H9 (cell line): ENCODE data around the gene DSTN. TPM values are rescaled to one million over a fixed set of nuclear protein-coding genes. Genes with fewer than 3 reads are reported as not detected.

ENCODE experiments used
- DNase-seq: peaks from one replicate; pipeline ENCODE4 v3.0.0-alpha.2; 2017
- H2AFZ ChIP-seq: one replicate; pipeline ENCODE4 v1.6.1; 2013; ENCODE audit warnings: mild to moderate bottlenecking, low read length, control low read depth, moderate library complexity
- H2AK5ac ChIP-seq: 2 replicates; pipeline ENCODE4 v1.6.1; 2013; ENCODE audit warnings: low read length, control low read depth, mixed read lengths; ENCODE audit not compliant: insufficient read length
- H2BK120ac ChIP-seq: one replicate; pipeline ENCODE4 v1.6.1; 2013; ENCODE audit warnings: low read depth, mild to moderate bottlenecking, low read length, control low read depth, inconsistent platforms; ENCODE audit not compliant: poor library complexity, severe bottlenecking
- H2BK12ac ChIP-seq: 2 replicates; pipeline ENCODE4 v1.6.1; 2013; ENCODE audit warnings: low read length, control low read depth, mixed read lengths, low read depth; ENCODE audit not compliant: insufficient read length
- H2BK15ac ChIP-seq: 2 replicates; pipeline ENCODE4 v1.6.1; 2013; ENCODE audit warnings: low read depth, low read length, control low read depth
- H2BK20ac ChIP-seq: one replicate; pipeline ENCODE4 v1.6.1; 2013; ENCODE audit warnings: low read depth, mild to moderate bottlenecking, low read length, control low read depth, inconsistent platforms; ENCODE audit not compliant: poor library complexity, severe bottlenecking
- H2BK5ac ChIP-seq: 2 replicates; pipeline ENCODE4 v1.6.1; 2013; ENCODE audit warnings: low read length, control low read depth, mixed read lengths; ENCODE audit not compliant: insufficient read length
- H3K14ac ChIP-seq: 2 replicates; pipeline ENCODE4 v1.6.1; 2013; ENCODE audit warnings: low read length, control low read depth; ENCODE audit not compliant: insufficient read depth
- H3K18ac ChIP-seq: 2 replicates; pipeline ENCODE4 v1.6.1; 2013; ENCODE audit warnings: low read depth, mild to moderate bottlenecking, mixed read lengths, low read length, control low read depth; ENCODE audit not compliant: insufficient read length
- H3K23ac ChIP-seq: 2 replicates; pipeline ENCODE4 v1.6.1; 2013; ENCODE audit warnings: low read length, control low read depth, mixed read lengths, low read depth; ENCODE audit not compliant: insufficient read length
- H3K23me2 ChIP-seq: 2 replicates; pipeline ENCODE4 v1.6.1; 2013; ENCODE audit warnings: low read depth, mild to moderate bottlenecking, mixed read lengths, low read length, control low read depth; ENCODE audit not compliant: insufficient read length, poor library complexity, severe bottlenecking
- H3K27ac ChIP-seq: 2 replicates; pipeline ENCODE4 v1.5.1; 2013; ENCODE audit warnings: low read length, control low read depth, mixed read lengths, low read depth; ENCODE audit not compliant: insufficient read length
- H3K27me3 ChIP-seq: 2 replicates; pipeline ENCODE4 v1.6.1; 2013; ENCODE audit warnings: low read length, control low read depth, inconsistent platforms; ENCODE audit not compliant: insufficient read depth
- H3K4ac ChIP-seq: 2 replicates; pipeline ENCODE4 v1.6.1; 2013; ENCODE audit warnings: low read depth, mild to moderate bottlenecking, control low read depth, inconsistent platforms, low read length, moderate library complexity
- H3K4me1 ChIP-seq: 2 replicates; pipeline ENCODE4 v1.6.1; 2013; ENCODE audit warnings: low read length, control low read depth, inconsistent platforms; ENCODE audit not compliant: insufficient read depth
- H3K4me2 ChIP-seq: 2 replicates; pipeline ENCODE4 v1.6.1; 2013; ENCODE audit warnings: low read length, control low read depth, mixed read lengths; ENCODE audit not compliant: insufficient read length, insufficient read depth
- H3K56ac ChIP-seq: 2 replicates; pipeline ENCODE4 v1.6.1; 2013; ENCODE audit warnings: low read depth, mild to moderate bottlenecking, mixed read lengths, low read length, control low read depth; ENCODE audit not compliant: insufficient read length
- H3K79me1 ChIP-seq: 2 replicates; pipeline ENCODE4 v1.6.1; 2013; ENCODE audit warnings: low read depth, mild to moderate bottlenecking, moderate library complexity, low read length, control low read depth, inconsistent platforms; ENCODE audit not compliant: insufficient read depth, poor library complexity, severe bottlenecking
- H3K79me2 ChIP-seq: 2 replicates; pipeline ENCODE4 v1.6.1; 2013; ENCODE audit warnings: low read length, control low read depth, inconsistent platforms; ENCODE audit not compliant: insufficient read depth
- H3K9ac ChIP-seq: 2 replicates; pipeline ENCODE4 v1.6.1; 2013; ENCODE audit warnings: low read length, control low read depth, mixed read lengths; ENCODE audit not compliant: insufficient read length; ENCODE audit errors: extremely low read depth
- H3K9me3 ChIP-seq: one replicate; pipeline ENCODE4 v1.6.1; 2013; ENCODE audit warnings: low read depth, low read length, inconsistent platforms; ENCODE audit not compliant: control insufficient read depth
- H3T11ph ChIP-seq: one replicate; pipeline ENCODE4 v1.6.1; 2013; ENCODE audit warnings: mild to moderate bottlenecking, low read length, control low read depth, inconsistent platforms
- H4K20me1 ChIP-seq: one replicate; pipeline ENCODE4 v1.6.1; 2013; ENCODE audit not compliant: control insufficient read depth, insufficient read length, insufficient read depth
- H4K5ac ChIP-seq: 2 replicates; pipeline ENCODE4 v1.6.1; 2013; ENCODE audit warnings: low read depth, mild to moderate bottlenecking, mixed read lengths, low read length, control low read depth; ENCODE audit not compliant: insufficient read length
- H4K8ac ChIP-seq: replicated peaks from 2 replicates; pipeline ENCODE4 v1.6.1; 2013; ENCODE audit warnings: low read length, control low read depth, mixed read lengths, low read depth; ENCODE audit not compliant: insufficient read length
- H4K91ac ChIP-seq: 2 replicates; pipeline ENCODE4 v1.6.1; 2013; ENCODE audit warnings: low read depth, mild to moderate bottlenecking, moderate library complexity, mixed read lengths, low read length, control low read depth; ENCODE audit not compliant: insufficient read length
- H3K27ac Mint-ChIP-seq, 3 experiments: 2 replicates in 2 of 3; 3 replicates in 1 of 3; pipeline ENCODE4 v1.8.0; 2020 to 2021; ENCODE audit warnings: mixed read lengths in 3 of 3, mild to moderate bottlenecking in 1 of 3, moderate library complexity in 1 of 3
- H3K27me3 Mint-ChIP-seq: 2 replicates; pipeline ENCODE4 v1.8.0; 2021; ENCODE audit warnings: low read depth, mild to moderate bottlenecking, moderate library complexity, mixed read lengths
- H3K36me3 Mint-ChIP-seq, 3 experiments: 2 replicates in 2 of 3; 3 replicates in 1 of 3; pipeline ENCODE4 v1.8.0; 2020 to 2021; ENCODE audit warnings: low read depth in 3 of 3, mixed read lengths in 3 of 3; ENCODE audit not compliant: insufficient read depth in 1 of 3
- H3K4me1 Mint-ChIP-seq, 2 experiments: 2 replicates each; pipeline ENCODE4 v1.8.0; 2020; ENCODE audit warnings: mixed read lengths in 2 of 2
- H3K4me3 Mint-ChIP-seq, 2 experiments: 2 replicates in 1 of 2; 3 replicates in 1 of 2; pipeline ENCODE4 v1.8.0; 2020 to 2021; ENCODE audit warnings: mild to moderate bottlenecking in 2 of 2, mixed read lengths in 2 of 2, moderate library complexity in 1 of 2
- H3K9me3 Mint-ChIP-seq, 2 experiments: 2 replicates in 1 of 2; 3 replicates in 1 of 2; pipeline ENCODE4 v1.8.0; 2020; ENCODE audit warnings: mild to moderate bottlenecking in 2 of 2, mixed read lengths in 2 of 2, moderate library complexity in 1 of 2
- WGBS: extraction: QIAGEN DNeasy Blood & Tissue Kit; methylation state at CpG from one replicate; pipeline ENCODE4 v1.1.7; 2013; ENCODE audit warnings: missing lambda C conversion rate, low lambda C conversion rate, mixed read lengths; ENCODE audit not compliant: insufficient read length; ENCODE audit errors: extremely low coverage; 5-methylcytosine and 5-hydroxymethylcytosine counted together
- total RNA-seq: library from RNA; stranded (reverse); gene quantifications from 2 replicates; pipeline ENCODE4 v1.2.1, GENCODE V29; 2021
- TF ChIP-seq, protein P1 (sequence below): fragments of 200-600 bp; sonication (generic); conservative IDR thresholded peaks from 3 replicates; pipeline ENCODE4 v1.8.0; 2021; ENCODE audit warnings: antibody characterized with exemption, mild to moderate bottlenecking

Gene DSTN
- total RNA-seq, 1 experiment from 2014 or later, result 145 TPM

DNA sequence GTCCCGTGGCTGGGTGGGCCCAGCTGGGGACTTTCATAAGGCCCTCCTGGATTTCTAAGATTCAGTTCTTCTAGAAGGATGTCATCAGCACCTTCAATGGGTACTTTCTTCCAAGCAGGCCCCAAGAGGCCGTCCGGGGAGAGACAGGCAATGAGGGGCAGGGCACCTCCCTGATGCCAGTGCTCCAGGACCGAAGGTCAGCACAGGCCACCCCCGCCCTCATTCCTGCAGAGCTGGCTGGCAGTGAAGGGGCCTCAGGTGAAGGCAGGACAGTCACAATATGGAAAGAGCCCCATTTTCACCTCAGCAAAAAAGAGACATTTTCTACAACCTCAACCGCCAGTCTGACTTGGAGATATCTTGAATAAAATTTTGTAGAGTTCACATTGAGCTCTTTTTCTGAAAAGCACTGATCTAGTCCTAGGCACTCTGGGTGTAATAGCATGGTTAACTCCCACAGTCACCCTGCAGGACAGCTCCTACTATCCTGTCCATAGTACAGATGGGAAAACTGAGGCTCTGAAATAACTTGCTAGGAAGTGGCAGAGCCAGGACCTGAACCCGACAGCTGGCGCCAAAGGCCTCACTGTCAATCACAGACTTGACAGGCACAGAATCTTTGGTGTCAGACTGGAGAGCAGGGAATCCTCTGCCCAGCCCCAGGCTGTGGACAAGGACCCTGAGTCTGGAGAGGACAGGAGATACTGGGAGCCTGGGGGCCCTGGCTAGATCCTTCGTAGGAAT, 61.9 kb downstream of the DSTN start:
- Mint-ChIP-seq H3K27ac (no peak overlapping the region; a peak in 1 of 7 replicates), H3K27me3 (no peaks in the 10 kb centered on the region), H3K9me3 (no peaks in the 10 kb centered on the region), H3K4me3 (no peak overlapping the region), H3K36me3 (peaks cover 32 to 74% (median 68%) of the 10 kb centered on the region in 3 experiments), H3K4me1 (peaks cover 5 to 10% of the 10 kb centered on the region in 2 experiments)
- Histone ChIP-seq H3K56ac (no peak overlapping the region), H3K23ac (no peak overlapping the region), H4K20me1 (no peaks in the 10 kb centered on the region), H3K79me1 (no peaks in the 10 kb centered on the region), H3K4me1 (no peaks in the 10 kb centered on the region), H2BK15ac (no peak overlapping the region), H2BK20ac (no peak overlapping the region), H3K4me2 (no peak overlapping the region), H4K5ac (no peak overlapping the region), H3K9ac (no peak overlapping the region), H3K18ac (no peak overlapping the region), H2BK5ac (no peak overlapping the region), H3T11ph (no peak overlapping the region), H4K91ac (no peak overlapping the region), H2AFZ (no peak overlapping the region), H3K79me2 (no peaks in the 10 kb centered on the region), H2BK120ac (no peak overlapping the region), H4K8ac (no peak overlapping the region), H3K27me3 (no peaks in the 10 kb centered on the region), H3K27ac (no peak overlapping the region), H3K4ac (no peak overlapping the region), H2BK12ac (no peak overlapping the region), H2AK5ac (no peak overlapping the region), H3K14ac (no peak overlapping the region), H3K9me3 (no peaks in the 10 kb centered on the region), H3K23me2 (no peaks in the 10 kb centered on the region)
- TF ChIP-seq, protein P1, sequence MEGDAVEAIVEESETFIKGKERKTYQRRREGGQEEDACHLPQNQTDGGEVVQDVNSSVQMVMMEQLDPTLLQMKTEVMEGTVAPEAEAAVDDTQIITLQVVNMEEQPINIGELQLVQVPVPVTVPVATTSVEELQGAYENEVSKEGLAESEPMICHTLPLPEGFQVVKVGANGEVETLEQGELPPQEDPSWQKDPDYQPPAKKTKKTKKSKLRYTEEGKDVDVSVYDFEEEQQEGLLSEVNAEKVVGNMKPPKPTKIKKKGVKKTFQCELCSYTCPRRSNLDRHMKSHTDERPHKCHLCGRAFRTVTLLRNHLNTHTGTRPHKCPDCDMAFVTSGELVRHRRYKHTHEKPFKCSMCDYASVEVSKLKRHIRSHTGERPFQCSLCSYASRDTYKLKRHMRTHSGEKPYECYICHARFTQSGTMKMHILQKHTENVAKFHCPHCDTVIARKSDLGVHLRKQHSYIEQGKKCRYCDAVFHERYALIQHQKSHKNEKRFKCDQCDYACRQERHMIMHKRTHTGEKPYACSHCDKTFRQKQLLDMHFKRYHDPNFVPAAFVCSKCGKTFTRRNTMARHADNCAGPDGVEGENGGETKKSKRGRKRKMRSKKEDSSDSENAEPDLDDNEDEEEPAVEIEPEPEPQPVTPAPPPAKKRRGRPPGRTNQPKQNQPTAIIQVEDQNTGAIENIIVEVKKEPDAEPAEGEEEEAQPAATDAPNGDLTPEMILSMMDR, result no peak
- DNase-seq, result no peak
- WGBS, result no CpG with 5 or more reads among the region's 9 CpGs
